Measurements from ENCODE around the gene DGKA. TPM values are rescaled to one million over a fixed set of nuclear protein-coding genes. Genes with fewer than 3 reads are reported as not detected.
A peak's percentile ranks its signal among the peaks of the same experiment; 100 is the strongest.

The DGKA gene
- total RNA-seq (2014; rRNA removed; shearing (Covaris generic)) = 16.1 and 35.9 TPM in 2 replicates
- polyA plus RNA-seq (2016; fragmentation: Nextera tagmentation; extraction: Ambion mirVana) = 22.5 and 24.6 TPM in 2 replicates
- long read RNA-seq, partial matches to known transcripts = 0 of 2 reads
- long read RNA-seq, other reads (novel, unspliced or antisense) = 1 of 2 reads

- 0 out of 2 replicates have a peak, but pooled peaks have one; percentile 12 for TF ChIP-seq POLR2AphosphoS5 (IDR thresholded peaks at IDR 0.05; ENCODE audit: low read depth)
- no peak for TF ChIP-seq NANOG (IDR thresholded peaks at IDR 0.05; ENCODE audit: borderline replicate concordance)
- TF ChIP-seq CTCF (conservative IDR thresholded peaks at IDR 0.05; ENCODE audit: low read depth in 2 of 2) = peak; percentile 57 to 86
- TF ChIP-seq CREB1 (CRISPR knock-in tag; IDR thresholded peaks at IDR 0.05; ENCODE audit: low read depth) = 0 out of 2 replicates have a peak, but pooled peaks have one; percentile 4
- peaks cover 4% of the 10 kb centered on the region; the same call in 1 of the 3 replicates for H3K36me3 Mint-ChIP-seq (ENCODE audit: low read depth)
- Histone ChIP-seq H2AFZ (peak within 1 kb of the TSS; percentile 96), H3K36me3 (ENCODE audit: insufficient read depth) (no peaks in the 10 kb centered on the region), H3K4me2 (peak within 1 kb of the TSS; percentile 86), H3K9me2 (ENCODE audit: insufficient read depth) (no peaks in the 10 kb centered on the region), H3K27ac (ENCODE audit: low read depth) (peak within 1 kb of the TSS; percentile 85), H3K4me3 (peak within 1 kb of the TSS; percentile 75), H3K4me1 (ENCODE audit: insufficient read depth) (peaks cover 45% of the 10 kb centered on the region), H3K27me3 (ENCODE audit: insufficient read depth) (peaks cover 40% of the 10 kb centered on the region), H4K20me1 (replicated peaks; ENCODE audit: insufficient read depth) (no peaks in the 10 kb centered on the region), H3K79me2 (replicated peaks; ENCODE audit: insufficient read depth) (peaks cover 9% of the 10 kb centered on the region), H3F3A (replicated peaks; ENCODE audit: low read depth) (peaks cover 11% of the 10 kb centered on the region)
- peak within 1 kb of the TSS; percentile 81 for H3K4me3 Mint-ChIP-seq
- peaks cover 32% of the 10 kb centered on the region for H3K4me1 Mint-ChIP-seq
- H3K9me3 Mint-ChIP-seq = no peaks in the 10 kb centered on the region; the same call in 2 of the 3 replicates
- peaks cover 28% of the 10 kb centered on the region for H3K27me3 Mint-ChIP-seq (ENCODE audit: insufficient read depth, low read depth, poor library complexity)
- ATAC-seq (peak; percentile 15), DNase-seq (ENCODE audit: low spot score) (peak; percentile 74)
- H3K27ac Mint-ChIP-seq = peak within 1 kb of the TSS; percentile 69; the same call in 1 of the 2 replicates
Measured at GRCh38 chr12:55930771-55931316, at the start of gene DGKA. Gene DGKA (plus strand): TSS chr12:55931162. CDS start chr12:55936504, 5,342 bp downstream.

- Histone ChIP-seq H3K36me3 (ENCODE audit: insufficient read depth) (no peaks in the 10 kb centered on the region), H3K4me1 (ENCODE audit: insufficient read depth) (no peaks in the 10 kb centered on the region), H3K4me2 (no peak overlapping the region), H4K20me1 (replicated peaks; ENCODE audit: insufficient read depth) (no peaks in the 10 kb centered on the region), H3K27ac (ENCODE audit: low read depth) (no peak overlapping the region), H3K4me3 (no peak overlapping the region), H3K9me2 (ENCODE audit: insufficient read depth) (no peaks in the 10 kb centered on the region; the same call in 1 of the 2 replicates), H3K27me3 (ENCODE audit: insufficient read depth) (no peaks in the 10 kb centered on the region), H2AFZ (no peak overlapping the region), H3F3A (replicated peaks; ENCODE audit: low read depth) (0 out of 2 replicates have a peak, but pooled peaks cover 4% of the 10 kb centered on the region), H3K79me2 (replicated peaks; ENCODE audit: insufficient read depth) (no peaks in the 10 kb centered on the region)
- Mint-ChIP-seq H3K9me3 (no peaks in the 10 kb centered on the region), H3K36me3 (ENCODE audit: low read depth) (no peaks in the 10 kb centered on the region), H3K4me3 (no peak overlapping the region), H3K27me3 (ENCODE audit: insufficient read depth, low read depth, poor library complexity) (peaks cover 2% of the 10 kb centered on the region), H3K4me1 (no peaks in the 10 kb centered on the region), H3K27ac (no peak overlapping the region)
- ATAC-seq (no peak), DNase-seq (ENCODE audit: low spot score) (no peak)
- TF ChIP-seq POLR2AphosphoS5 (IDR thresholded peaks at IDR 0.05; ENCODE audit: low read depth) (no peak), ETS1 (IDR thresholded peaks at IDR 0.05) (no peak), ZNF462 (CRISPR knock-in tag; IDR thresholded peaks at IDR 0.05) (no peak), ZNF331 (CRISPR knock-in tag; IDR thresholded peaks at IDR 0.05; ENCODE audit: low read depth) (no peak)
Measured at GRCh38 chr12:55885113-55885512, 45.8 kb upstream of the DGKA start.

Measured in GM23338 (cell line).